ENCODE data around the gene DDX47. TPM values are rescaled to one million over a fixed set of nuclear protein-coding genes. Genes with fewer than 3 reads are reported as not detected.

DDX47 gene
- 88.8 to 115 TPM (median 94.8 TPM) in 5 replicates for total RNA-seq (2022; extraction: Qiagen RNA extraction; ENCODE audit: low read depth)

DNA sequence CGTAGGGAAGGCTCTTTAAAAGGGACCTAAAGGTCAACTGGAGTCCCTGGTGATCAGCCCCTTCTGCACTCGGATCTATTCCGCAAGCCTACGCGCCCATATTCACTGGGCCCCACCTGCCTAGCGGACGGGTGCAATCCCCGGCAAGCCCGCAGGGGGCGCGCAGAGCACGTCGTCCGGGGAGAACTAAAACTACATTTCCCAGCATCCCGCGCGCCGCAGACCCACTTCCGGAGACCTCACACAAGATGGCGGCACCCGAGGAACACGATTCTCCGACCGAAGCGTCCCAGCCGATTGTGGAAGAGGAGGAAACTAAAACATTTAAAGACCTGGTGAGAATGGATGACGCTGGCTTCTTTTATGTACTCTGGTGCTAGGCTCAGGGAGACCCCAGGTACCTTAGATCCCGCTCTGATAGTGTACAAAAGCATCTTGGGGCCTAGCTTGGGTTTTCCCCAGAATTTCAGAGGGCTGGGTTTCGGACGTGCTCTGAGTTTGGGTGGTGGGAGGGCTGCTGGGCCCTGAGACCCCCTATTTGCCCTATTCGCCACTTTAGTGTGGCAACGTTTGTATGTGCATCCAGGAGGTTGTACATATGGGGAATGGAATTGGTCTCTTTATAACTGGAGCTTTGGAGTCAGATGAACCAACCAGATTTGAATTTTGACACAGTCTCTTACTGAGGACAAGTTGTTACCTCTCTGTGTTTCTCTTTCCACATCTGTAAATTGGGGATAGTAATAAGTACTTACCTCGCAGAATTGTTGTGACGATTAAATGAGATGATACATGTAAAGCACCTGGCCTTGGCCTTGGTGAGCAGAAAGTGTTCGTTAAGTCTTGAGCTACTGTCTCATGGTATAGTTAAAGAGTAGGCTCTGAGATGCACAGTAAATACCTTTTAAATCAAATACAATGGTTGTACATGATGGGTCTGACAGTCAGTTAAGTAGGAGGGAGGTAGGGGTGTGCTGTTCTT lies at the start of gene DDX47:
TSS of gene DDX47 (plus strand) at position 227 of the 982 bp plus-strand sequence. CDS start at position 249, 22 bp downstream.

DNA sequence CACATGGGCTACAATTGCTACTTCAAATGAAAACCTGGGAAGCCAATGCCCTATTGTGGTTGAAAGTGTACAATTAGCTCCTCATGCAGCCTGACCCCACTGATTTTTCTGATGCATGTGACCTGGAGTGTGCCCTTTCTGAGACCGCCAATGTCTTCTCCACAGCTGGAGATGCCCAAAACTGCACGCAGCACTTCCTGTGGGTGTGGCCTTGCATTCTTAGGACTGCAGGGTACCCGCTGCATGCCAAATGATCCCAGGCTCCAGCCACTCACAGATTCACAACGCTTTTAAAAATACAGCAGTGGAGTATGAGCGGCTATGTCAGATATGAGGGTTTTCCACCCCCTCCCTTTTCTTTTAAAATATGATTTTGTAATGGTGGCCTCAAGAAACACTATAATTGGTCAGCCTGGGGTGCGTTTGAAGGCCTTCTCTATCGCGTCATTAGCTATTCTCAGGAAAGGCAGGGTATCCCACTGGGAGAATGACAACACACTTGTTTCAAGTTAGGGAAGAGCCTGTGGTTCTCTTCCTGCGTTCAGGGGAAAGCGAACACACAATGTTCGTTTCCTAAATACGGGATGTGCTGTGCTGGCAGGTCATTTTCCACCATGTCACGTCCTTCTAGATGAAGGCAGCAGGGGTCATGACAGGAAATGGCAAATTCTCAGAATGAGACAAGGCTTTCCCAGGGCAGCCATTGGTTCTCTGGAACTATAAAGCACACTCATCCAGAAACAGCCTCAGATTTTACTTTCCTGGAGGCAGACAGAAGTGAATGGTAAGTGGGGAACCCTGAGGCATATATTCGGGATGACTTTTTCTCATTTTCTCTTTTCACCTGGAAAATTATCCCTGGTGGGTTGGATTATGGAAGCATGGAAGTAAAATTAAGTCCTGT lies 28.0 kb upstream of the DDX47 start, which contains the start of gene APOLD1:
TSS of gene APOLD1 (plus strand) at position 749 of the 904 bp plus-strand sequence. CDS start at position 782, 33 bp downstream.

Other genes with a start within 250 kb of the DDX47 start
- gene CREBL2, start 201.5 kb upstream of the DDX47 start, total RNA-seq (2022; extraction: Qiagen RNA extraction; ENCODE audit: low read depth) = 18.7 to 22.4 TPM (median 19.3 TPM) in 5 replicates
- 0.79 to 1.3 TPM (median 1.2 TPM) in 5 replicates for gene GPR19, start 117.2 kb upstream of the DDX47 start, total RNA-seq (2022; extraction: Qiagen RNA extraction; ENCODE audit: low read depth)
- 18.4 to 20.4 TPM (median 19.4 TPM) in 5 replicates for gene CDKN1B, start 96.0 kb upstream of the DDX47 start, total RNA-seq (2022; extraction: Qiagen RNA extraction; ENCODE audit: low read depth)
- gene APOLD1, start 27.7 kb upstream of the DDX47 start, total RNA-seq (2022; extraction: Qiagen RNA extraction; ENCODE audit: low read depth) = 0.13 to 0.65 TPM (median 0.30 TPM) in 5 replicates
- 324 to 465 TPM (median 429 TPM) in 5 replicates for gene GPRC5A, start 78.2 kb downstream of the DDX47 start, total RNA-seq (2022; extraction: Qiagen RNA extraction; ENCODE audit: low read depth)
- gene GPRC5D, start 138.8 kb downstream of the DDX47 start, total RNA-seq (2022; extraction: Qiagen RNA extraction; ENCODE audit: low read depth) = not detected in 5 replicates
- 53.8 to 67.2 TPM (median 59.4 TPM) in 5 replicates for gene HEBP1, start 186.9 kb downstream of the DDX47 start, total RNA-seq (2022; extraction: Qiagen RNA extraction; ENCODE audit: low read depth)
- gene FAM234B, start 231.0 kb downstream of the DDX47 start, total RNA-seq (2022; extraction: Qiagen RNA extraction; ENCODE audit: low read depth) = 3.6 to 4.4 TPM (median 4.1 TPM) in 5 replicates

Data from A549 treated with CpdA at 1 μM for 4 hours (cell line).